Fibroblast of skin of left biceps (primary cell): Measurements from ENCODE around the gene RTP3.
A peak's percentile ranks its signal among the peaks of the same experiment; 100 is the strongest.

ENCODE experiments used
- DNase-seq, 2 experiments: peaks; one replicate each; pipeline ENCODE4 v3.0.0-alpha.2; 2013; ENCODE audit warnings: low read depth in 2 of 2

RTP3 gene

GRCh38 chr3:46469680-46470357, 28.0 kb upstream of the RTP3 start:
- DNase-seq = no peak

- DNase-seq = no peak
Observed at GRCh38 chr3:46470831-46471230, 26.9 kb upstream of the RTP3 start.

- no peak for DNase-seq
Observed at GRCh38 chr3:46471371-46471914, 26.3 kb upstream of the RTP3 start.

GRCh38 chr3:46472736-46473135, 25.0 kb upstream of the RTP3 start:
- DNase-seq = no peak

- no peak for DNase-seq
Observed at GRCh38 chr3:46477145-46477544, 20.6 kb upstream of the RTP3 start.

GRCh38 chr3:46477756-46478155, 20.0 kb upstream of the RTP3 start:
- no peak for DNase-seq

GRCh38 chr3:46478341-46478740, 19.4 kb upstream of the RTP3 start:
- no peak for DNase-seq

GRCh38 chr3:46479021-46479420, 18.8 kb upstream of the RTP3 start:
- DNase-seq = no peak

- no peak for DNase-seq
Observed at GRCh38 chr3:46479696-46480095, 18.1 kb upstream of the RTP3 start.

- no peak for DNase-seq
Observed at GRCh38 chr3:46480491-46481195, 17.1 kb upstream of the RTP3 start.

- DNase-seq = no peak
Observed at GRCh38 chr3:46481636-46482035, 16.1 kb upstream of the RTP3 start.

- DNase-seq = peak; percentile 85 to 87
Observed at GRCh38 chr3:46482632-46483350, 15.0 kb upstream of the RTP3 start.

- no peak for DNase-seq
Observed at GRCh38 chr3:46483825-46484224, 14.0 kb upstream of the RTP3 start.

- no peak for DNase-seq
Observed at GRCh38 chr3:46484388-46484787, 13.4 kb upstream of the RTP3 start.

GRCh38 chr3:46484911-46485778, 12.6 kb upstream of the RTP3 start:
- DNase-seq = no peak

- no peak for DNase-seq
Observed at GRCh38 chr3:46485779-46486175, 12.0 kb upstream of the RTP3 start.

GRCh38 chr3:46488735-46489361, 8.9 kb upstream of the RTP3 start:
- DNase-seq = peak; percentile 53 to 55

- DNase-seq = no peak
Observed at GRCh38 chr3:46489381-46489780, 8.4 kb upstream of the RTP3 start.

- no peak for DNase-seq
Observed at GRCh38 chr3:46489875-46490274, 7.9 kb upstream of the RTP3 start.

- no peak for DNase-seq
Observed at GRCh38 chr3:46490338-46491084, 7.3 kb upstream of the RTP3 start.
